HG03108 (cell line): ENCODE measurements around the gene C1orf105.

Source experiments
- ATAC-seq: cut with Tn5 transposase; IDR thresholded peaks from one replicate; pipeline ENCODE4 v1.9.1; 2021; ENCODE audit warnings: moderate library complexity; ENCODE audit not compliant: unreplicated experiment

Gene C1orf105

DNA sequence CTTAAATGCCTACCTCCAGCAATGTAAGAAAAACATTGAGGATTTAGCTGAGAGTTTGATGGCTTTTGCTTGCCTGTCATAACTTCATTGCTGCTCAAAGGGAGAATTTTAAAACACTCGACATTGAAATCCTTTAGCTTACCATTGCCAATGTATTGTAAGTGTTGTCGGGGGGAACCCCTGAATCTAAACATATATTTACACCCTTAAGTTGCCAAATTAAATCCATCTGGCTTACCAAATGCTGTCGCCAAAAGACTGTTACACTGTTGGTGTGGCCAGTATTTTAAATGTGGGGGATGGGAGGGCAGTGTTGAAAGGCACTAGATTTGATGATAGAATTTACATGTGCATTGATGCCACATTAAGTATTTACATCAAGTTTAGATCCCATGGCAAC is 24.9 kb upstream of the C1orf105 start:
- no peak for ATAC-seq

DNA sequence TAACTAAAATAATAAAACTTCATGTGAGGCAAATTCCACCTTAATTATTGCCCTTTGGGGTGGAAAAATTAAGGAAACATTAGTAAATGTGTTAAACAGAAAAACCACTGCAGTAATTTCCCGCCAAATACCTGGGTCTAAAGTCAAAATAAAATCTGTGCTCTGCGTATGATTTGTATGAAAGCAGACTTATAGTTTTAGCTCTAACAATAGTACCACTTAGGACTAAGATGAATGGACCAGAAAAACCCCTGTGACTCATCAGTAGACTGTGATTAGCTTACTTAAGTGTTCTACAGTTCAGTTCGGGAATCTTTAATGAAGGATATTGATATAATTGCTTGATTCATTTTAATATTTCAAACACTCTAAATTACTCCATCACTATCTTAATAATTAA is 23.3 kb upstream of the C1orf105 start:
- ATAC-seq, result no peak

DNA sequence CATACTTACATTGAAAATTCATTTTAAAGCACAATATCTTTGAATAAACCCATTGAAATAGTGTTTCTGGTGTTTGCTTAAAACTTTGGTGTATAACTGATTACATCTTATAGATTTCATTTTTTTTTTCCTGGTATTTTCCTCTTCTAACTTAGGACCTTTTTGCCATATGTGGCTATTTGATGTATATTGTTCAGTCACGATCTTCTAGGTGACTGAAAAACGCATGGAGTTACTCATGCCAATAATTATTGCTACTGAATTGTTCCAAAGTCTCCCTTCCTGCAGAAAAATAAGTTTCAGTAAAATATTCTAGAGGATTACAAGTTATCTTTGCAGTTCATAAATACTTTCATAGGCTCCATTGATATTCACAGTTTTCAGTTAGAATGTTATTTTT is 22.9 kb upstream of the C1orf105 start:
- no peak for ATAC-seq

DNA sequence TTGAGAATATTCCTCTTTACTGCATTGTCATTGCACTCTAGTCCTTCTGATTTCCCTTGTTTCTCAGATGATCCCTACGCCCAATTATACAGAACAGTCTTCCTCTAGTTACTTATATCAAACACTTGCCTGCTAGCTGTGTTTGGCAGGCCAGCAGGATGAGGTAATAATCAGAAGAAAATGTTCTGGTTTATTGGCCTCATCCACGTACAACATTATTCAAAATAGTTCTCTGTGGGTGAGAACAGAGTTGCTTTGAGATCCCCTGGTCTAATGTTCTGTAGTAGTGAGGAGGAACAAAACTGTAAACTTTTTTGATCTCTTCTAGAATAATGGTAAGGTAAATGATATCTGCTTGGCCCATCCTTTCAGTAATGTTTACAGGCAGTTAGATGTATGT is 22.3 kb upstream of the C1orf105 start:
- ATAC-seq, result no peak

DNA sequence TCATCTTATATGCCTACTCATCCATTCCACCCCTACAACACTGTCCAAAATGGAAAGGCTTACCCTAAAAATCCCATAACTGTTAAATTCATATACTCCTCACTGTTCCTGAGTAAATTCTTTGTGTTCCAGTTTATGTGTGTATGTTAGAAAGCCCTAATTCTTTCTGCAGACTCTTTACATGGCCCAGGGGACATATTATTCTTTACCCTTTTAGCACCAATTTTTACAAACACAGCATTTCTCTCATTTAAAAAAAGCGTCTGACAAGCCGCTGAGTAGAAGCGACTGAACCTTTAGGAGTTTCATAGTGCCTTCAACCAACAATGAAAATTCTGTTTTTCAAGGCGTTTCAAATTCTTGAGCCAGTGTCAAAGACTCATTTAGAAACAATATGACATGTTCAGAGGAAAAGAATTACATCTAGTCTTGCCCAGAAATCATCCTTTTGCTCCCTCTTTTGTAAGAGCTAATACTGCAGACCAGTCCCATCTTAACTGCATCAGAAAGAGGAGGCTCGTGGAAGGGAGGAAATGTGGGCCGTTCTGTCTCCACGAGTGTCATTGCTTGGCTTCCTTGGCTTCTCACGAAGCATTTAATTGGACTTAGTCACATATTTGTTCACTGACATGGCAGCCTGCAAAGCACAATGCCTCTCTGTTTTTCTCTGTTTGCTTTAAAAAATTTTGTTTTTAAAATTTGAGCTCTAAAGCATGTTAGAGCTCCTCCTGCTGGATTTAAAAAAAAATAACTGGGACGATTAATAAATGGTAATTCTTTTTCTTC is 21.3 kb upstream of the C1orf105 start:
- ATAC-seq, result no peak

DNA sequence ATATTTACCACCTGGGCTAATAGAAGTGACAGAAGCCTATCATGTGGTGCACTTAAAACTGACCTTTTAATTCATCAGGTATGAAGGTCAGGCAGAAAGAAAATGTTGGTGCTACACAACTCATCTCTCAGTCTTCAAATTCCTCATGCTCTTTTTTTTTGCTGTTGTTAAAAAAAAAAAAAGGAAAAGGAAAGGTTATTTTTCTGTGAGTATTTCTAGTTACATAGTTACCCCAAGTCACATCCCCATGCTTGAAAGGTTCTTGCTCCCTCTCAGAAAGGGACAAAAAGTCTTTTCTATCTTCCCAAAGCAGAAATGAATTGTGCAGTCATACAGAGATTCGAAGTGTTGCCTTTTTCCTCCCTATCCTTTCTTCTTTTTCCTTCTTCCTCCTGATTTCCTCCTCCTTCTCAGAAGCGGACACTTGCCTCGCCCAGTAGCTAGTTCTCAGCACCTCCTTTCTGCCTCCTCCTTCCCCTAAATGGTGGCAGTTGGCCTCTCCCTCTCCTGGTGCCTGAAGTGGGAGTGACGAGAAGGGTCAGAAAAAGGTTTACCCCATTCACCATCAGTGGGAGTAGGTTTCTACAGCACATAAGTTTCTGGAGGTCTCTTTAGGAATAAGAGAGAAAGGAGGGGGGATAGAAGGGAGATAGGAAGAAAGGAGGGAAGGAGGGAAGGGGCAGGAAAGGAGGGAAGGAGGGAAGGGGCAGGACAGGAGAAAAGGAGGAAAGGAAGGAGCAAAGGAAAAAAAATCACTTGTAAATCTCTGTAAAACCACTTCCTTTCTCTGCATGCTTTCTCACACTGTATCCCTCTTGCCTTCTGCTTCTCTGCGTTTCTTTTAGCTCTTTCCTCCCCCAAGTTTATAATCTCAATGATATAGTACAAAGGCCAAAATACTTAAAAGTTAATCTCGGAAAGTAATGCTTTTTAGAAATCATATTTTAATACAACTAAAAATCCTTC is 20.4 kb upstream of the C1orf105 start:
- no peak for ATAC-seq

DNA sequence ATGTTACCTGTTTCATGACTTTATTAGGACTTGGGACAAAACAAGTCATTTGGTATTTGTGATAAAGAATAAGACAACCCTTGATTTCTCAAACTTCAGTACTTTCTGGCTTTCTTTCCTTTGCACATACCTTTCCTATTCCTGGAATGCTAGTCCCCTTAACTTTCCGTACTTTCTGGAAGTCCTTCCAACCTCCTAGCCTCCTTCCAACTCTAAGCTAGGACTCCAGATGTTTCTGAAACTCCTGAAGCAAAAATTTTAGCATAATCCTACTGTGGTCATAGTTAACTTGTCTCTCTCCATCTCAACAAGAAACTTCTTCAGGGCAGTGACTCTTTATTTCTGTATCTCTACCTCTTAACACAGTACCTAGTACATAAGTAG is 19.8 kb upstream of the C1orf105 start:
- no peak for ATAC-seq

DNA sequence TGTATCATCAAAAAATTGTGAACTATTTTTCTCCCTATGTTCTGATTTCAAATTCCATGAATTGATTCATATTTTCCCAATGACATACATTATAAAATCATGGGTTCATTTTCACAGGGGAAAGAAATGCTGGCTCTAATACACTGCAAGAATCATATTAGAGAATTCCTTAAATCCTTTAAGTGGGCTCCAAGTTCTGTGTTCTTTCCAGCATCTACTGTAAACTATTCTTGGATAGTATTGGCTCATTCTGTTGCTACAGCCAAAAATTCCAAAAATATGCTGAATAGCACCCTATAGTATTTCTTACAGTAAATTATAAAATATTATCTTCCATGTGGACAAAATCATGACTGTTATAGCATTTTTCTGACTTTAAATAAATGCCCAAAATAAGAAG is 19.0 kb upstream of the C1orf105 start:
- no peak for ATAC-seq

DNA sequence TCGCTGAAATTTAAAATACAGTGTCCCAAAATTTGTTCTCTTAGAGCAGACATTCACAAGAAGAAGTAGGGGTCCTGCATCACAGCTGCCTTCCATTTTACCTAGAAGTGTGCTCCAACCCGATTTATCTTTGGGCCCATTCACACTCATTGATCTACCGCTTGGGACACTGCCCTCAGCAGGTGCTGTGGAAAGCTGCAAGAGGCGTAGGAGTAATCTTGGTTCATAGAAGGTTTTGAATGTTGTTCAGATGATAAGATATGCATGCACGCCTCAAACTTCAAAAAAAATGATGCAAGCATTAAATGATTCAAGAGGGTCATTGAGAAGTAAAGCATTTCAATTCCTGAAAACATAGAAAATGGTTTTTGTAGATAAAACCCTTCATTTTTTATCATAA is 18.6 kb upstream of the C1orf105 start:
- ATAC-seq, result no peak

DNA sequence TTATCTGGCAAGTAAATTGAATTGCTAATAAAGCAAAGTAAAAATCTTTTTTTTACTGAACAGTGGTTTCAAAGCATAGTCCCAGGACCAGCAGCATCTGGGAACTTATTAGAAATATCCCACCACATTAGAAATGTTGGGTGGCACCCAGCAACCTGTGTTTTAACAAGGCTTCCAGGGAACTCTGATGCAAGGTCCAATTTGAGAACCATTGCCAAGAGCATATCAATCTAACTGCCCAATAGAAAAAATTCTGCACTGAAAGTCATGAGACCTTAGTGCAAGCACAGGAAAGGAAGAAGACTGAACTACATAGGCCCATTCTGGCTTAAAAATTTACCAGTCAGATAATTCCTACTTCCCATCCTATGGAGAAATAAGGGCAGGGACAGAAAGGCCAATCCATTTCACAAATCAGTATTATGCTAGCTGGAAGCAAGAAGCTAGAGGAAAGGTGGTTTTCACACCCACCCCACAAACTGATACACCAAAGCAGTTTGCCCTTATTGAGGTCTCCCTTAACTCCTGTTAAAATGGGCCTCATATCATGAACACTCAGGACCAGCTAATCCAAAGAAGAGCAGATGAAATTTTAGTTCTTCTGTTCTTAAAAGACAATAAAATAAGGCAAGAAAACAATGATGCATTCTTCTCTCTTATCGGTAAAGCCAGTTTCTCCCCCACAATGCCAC is 17.5 kb upstream of the C1orf105 start:
- no peak for ATAC-seq

DNA sequence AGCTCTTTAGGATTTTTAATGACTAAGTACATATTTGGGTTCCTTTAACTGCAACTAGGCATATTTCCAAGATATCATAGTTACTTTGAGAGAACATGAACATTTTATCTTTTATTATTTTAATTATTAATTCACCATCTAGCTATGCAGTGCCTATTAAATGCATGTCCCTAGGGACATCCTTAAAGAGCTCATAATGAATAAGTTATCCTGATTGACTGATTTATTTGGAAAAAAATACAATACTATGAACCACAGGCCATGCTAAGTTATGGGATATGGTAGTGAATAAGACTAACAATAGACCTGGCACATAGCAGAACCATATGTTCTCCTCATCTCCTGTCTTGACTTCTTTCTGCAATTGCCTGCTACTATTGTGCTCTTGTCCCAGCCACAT is 16.4 kb upstream of the C1orf105 start:
- no peak for ATAC-seq

DNA sequence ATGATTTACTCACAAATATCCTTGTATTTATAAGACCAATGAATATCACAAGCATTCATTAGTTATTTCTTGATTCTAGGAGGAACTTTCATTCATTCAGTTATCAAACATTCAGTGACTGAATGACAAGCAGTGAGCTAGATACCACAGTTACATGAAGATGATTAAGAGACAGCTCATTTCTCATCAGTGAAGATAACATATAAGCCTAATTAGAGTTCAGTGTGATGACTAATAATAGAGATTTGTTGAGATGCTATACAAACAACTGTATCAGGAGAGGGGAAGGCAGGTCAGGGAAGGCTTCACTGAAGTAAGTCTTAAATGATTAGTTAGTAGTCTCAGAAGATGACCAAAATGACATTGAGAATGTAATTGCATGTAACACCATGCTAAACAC is 14.6 kb upstream of the C1orf105 start:
- ATAC-seq, result no peak

DNA sequence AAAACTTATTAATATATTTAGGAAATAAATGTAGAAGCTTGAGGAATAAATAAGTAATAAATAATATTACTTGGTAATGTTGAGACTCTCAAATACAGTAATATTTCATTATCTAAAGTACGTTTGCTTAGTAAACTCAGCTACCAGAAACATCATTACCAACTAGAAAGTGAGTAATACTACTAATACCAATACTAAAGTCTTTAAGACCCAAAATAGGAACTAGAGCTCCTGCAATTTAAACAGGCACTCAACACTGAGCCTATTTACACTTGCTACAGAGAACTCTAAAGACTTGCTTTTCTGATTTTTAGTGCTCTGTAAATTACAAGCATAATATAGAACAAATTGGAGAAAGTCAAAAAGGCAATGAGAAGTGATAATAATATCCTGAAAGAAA is 13.5 kb upstream of the C1orf105 start:
- ATAC-seq, result no peak

DNA sequence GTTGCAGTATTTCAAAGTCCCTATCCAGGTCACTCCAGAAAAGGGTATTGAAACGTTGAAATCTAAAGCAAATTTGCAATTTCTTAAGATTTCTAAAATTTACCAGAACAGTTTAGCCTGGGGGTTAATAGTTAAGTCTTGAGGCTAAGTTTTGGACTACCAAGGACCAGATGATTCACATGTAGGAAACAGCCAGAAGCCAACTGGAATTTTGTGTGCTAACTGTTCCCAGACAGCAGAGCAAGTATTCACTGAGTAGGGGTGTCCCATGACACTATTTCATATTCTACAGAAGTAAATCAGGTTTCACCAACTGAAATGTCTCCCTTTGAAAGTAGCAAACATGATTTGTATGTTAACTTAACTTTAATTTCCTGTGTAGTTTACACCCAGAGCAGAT is 11.5 kb upstream of the C1orf105 start:
- ATAC-seq, result no peak

DNA sequence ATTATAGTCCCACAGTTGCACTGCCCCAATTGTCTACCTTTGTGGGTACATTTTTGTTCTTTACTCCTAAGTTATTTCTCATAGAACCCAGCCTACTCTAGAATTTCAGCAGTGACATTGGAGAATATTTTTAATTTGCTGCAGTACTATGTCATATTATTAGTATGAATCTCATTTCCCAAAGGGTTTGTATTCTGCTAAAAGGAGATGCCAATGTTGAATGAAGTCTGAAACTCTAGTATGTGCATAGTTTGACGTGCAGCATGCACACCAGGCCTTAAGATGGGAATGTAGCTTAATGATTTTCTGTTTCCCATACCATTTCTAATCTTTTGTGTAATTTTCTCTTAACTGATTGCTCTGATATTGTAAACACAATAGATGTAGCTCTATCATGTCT is 10.5 kb upstream of the C1orf105 start:
- ATAC-seq, result no peak

DNA sequence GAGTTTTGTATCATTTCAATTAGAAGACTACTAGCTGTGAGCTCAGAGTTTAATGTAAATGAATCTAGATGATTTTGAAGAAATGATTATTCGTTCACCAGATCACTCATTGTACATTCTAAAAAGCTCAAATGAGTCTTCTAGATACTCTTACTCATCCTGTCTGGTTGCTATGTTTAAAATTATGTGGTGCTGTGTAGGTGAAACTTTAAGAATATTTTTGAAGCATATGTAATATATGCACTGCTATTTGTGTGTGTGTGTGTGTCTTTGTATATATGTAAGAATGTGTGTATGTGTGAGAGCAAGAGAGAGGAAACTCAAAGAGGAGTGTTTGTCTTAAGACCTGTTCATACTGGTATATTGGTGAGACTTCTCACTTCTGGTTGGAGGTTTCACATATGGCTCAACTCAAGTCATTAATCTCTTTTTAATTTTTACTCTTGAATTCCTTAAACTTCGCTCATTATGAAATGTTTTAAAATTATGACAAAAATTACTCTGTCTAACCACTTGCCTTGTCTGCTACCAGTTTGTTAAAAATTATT is 8.6 kb upstream of the C1orf105 start:
- no peak for ATAC-seq

DNA sequence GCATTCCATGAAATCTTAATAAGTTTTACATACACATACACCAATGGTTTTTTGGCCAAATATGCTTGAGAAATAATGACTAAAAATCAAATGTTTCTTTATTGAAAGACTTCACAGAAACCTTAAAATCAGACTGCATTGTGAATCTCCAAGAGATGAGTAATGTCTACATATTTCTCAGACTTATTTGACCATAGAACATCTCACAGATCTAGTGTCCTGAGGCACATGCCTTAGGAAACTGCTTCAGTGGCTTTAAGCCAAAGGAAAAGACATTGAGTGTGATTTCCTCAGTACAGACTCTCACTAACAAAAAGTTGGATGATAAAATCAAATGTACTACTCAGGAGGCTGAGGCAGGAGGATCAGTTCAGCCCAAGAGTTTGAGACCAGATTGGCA is 6.2 kb upstream of the C1orf105 start:
- ATAC-seq, result no peak

DNA sequence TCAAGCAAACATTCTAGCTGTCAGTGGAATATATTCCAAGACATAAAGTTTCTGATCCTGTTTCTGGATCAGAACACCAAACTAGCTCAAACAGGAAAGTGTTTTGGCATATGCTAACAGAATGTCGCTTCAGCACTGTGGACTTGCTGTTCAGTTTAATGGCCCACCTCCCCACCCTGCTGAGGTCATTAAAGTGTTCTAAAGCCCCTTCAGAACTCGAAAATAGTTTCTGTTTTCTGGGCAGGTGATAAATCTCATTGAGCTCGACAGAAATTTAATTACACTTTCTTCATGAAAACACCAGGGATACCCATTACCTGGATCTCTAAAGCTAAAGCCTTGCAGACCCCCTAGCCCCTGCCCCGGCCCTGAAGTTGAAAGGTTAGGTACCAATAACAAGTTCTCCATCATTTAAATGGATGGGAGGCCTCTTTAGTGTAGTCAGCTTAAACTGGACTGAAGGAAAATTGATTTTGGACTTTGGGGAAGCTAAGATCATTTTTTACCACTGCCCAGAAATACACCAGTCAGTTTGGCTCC is 3.9 kb upstream of the C1orf105 start:
- no peak for ATAC-seq

DNA sequence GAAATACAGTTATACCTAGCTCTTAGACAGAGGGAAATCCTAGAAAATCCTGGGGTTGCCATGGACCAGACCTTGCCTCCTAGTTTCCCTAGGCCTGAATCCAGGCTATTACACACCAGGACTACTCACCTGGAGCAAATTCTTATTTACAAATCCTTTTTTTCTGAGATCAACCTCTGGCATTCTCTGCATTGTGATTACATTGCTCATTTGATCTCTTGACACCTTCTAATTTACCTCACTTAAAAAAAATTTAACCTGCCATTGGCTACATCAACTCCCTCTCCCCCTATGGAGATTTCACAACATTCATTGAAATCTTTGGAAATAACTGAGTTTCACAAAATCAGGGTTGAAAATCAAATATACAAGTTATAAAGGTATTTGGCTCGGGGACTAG is 2.9 kb upstream of the C1orf105 start:
- ATAC-seq, result no peak

DNA sequence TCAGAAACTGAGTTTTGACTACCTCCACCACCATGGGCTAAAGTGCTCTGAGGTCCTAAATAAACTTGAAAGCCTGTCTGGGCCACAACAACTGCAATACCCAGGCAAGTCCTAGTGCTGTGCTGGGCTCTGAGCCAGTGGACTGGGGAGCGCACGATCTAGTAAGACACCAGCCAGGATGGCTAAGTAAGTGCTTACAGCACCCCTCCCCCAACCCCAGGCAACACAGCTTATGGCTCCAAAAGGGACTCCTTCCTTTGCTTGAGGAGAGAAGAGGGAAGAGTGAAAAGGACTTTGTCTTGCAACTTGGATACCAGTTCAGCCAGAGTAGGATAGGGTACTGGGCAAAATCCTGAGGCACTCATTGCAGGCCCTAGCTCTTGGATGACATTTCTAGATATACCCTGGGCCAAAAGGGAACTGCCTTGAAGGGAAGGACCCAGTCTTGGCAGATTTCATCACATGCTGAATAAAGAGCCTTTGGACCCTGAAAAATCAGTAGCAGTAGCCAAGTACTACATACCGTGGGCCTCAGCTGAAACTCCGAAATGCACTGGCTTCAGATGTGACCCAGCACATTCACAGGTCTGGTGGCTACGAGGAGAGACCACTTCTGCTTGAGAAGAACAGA is 1.6 kb downstream of the C1orf105 start:
- ATAC-seq, result no peak

DNA sequence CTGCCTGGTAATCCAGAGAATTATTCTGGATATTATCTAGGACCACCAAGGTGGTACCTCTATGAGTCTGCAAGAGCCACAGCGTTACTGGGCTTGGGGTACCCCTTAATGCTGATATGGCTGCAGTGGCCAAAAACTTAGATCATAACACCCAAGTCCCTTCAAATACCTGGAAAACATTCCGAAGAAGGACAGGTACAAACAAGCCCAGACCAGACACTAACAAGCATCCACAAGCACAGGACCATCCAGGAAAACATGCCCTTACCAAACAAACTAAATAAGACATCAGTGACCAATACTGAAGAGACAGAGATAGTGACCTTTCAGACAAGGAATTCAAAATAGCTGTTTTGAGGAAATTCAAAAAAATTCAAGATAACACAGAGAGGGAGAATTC is 2.9 kb downstream of the C1orf105 start:
- ATAC-seq, result no peak
